ENCODE results near the gene VOPP1.

- TF ChIP-seq ZBTB33 (IDR thresholded peaks at IDR 0.05; ENCODE audit: extremely low read depth, insufficient replicate concordance, low read length) (no peak), CTCF (IDR thresholded peaks at IDR 0.05 in 2 of 3, conservative IDR thresholded peaks at IDR 0.05 in 1 of 3; ENCODE audit: borderline replicate concordance in 1 of 3, insufficient read depth in 1 of 3, low read depth in 2 of 3, low read length in 2 of 3) (no peak), POLR2A (IDR thresholded peaks at IDR 0.05; ENCODE audit: borderline replicate concordance, extremely low read depth, insufficient read depth, insufficient read length) (no peak)
These were observed 50.8 kb downstream of the VOPP1 start for GRCh38 chr7:55521512-55521911.

Data from HCT116 (cell line).